Lower leg skin (tissue), 4 donors: ENCODE results near the gene RUFY1. TPM values are rescaled to one million over a fixed set of nuclear protein-coding genes. Genes with fewer than 3 reads are reported as not detected.
"Not testable (repeated sequence)": the region's sequence is repeated elsewhere in the genome, so short reads cannot be mapped to it uniquely, and the experiment has no call there.

Source experiments
- DNase-seq, 2 donors: peaks; one replicate each; pipeline ENCODE4 v3.0.0-alpha.2; 2019; ENCODE audit warnings: low spot score in 2 of 2
- H3K4me3 ChIP-seq: fragments of 200-600 bp; sonication (generic); 2 replicates; pipeline ENCODE4 v1.5.1; 2017; ENCODE audit warnings: mild to moderate bottlenecking, low read depth; ENCODE audit not compliant: poor library complexity, severe bottlenecking
- POLR2A ChIP-seq, 2 donors: fragments of 450-650 bp; IDR thresholded peaks; one replicate each; pipeline ENCODE4 v1.6.1; 2016 to 2017; ENCODE audit warnings: antibody characterized with exemption in 2 of 2, mild to moderate bottlenecking in 1 of 2, moderate library complexity in 1 of 2
- WGBS, 2 donors: methylation state at CpG; one replicate each; pipeline ENCODE4 v1.1.5; 2018; 5-methylcytosine and 5-hydroxymethylcytosine counted together
- intact Hi-C: fragments of 100-400 bp; cut with DNase I; formaldehyde crosslinking; loops from one replicate; pipeline ENCODE4 v1.15.0; 2023; ENCODE audit warnings: low total_unique reads
- total RNA-seq, 4 donors: library from RNA; depleted of rRNA; stranded (reverse); fragments of >200 nt; gene quantifications; one replicate each; pipeline ENCODE4 v1.1.0, GENCODE V29; 2016
- TF ChIP-seq, protein P1 (sequence below), 3 donors: fragments of 450-650 bp; IDR thresholded peaks; one replicate each; pipeline ENCODE4 v1.5.1; 2016; ENCODE audit warnings: antibody characterized with exemption in 3 of 3, mild to moderate bottlenecking in 3 of 3, moderate library complexity in 2 of 3

RUFY1 gene
- total RNA-seq, 4 donors from 2014 or later = 36.4 to 76.1 (median 54.9) TPM

DNA sequence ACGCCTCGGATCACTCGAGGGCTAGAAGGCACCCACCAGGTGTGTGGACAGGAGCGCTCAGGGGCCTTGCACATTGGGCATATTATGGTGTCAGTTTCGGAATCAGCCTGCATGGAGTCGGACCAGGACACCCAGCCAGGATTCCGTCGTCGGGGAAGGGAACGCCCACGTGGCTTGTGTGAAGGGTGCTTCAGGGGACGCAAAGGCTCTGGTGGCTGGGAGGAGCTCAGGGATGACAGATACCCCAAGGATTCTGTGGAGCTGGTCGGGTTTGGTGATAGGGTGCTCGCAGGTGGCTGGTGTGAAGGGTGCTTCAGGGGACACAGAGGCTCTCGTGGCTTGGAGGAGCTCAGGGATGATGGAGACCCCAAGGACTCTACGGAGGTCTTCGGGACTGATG is 92.3 kb downstream of the RUFY1 start:
- DNase-seq, intact Hi-C loops, H3K4me3 ChIP-seq: not testable (repeated sequence)
- WGBS, 2 donors = 82 to 87% methylated on average over 13 to 16 of the region's 17 CpGs

DNA sequence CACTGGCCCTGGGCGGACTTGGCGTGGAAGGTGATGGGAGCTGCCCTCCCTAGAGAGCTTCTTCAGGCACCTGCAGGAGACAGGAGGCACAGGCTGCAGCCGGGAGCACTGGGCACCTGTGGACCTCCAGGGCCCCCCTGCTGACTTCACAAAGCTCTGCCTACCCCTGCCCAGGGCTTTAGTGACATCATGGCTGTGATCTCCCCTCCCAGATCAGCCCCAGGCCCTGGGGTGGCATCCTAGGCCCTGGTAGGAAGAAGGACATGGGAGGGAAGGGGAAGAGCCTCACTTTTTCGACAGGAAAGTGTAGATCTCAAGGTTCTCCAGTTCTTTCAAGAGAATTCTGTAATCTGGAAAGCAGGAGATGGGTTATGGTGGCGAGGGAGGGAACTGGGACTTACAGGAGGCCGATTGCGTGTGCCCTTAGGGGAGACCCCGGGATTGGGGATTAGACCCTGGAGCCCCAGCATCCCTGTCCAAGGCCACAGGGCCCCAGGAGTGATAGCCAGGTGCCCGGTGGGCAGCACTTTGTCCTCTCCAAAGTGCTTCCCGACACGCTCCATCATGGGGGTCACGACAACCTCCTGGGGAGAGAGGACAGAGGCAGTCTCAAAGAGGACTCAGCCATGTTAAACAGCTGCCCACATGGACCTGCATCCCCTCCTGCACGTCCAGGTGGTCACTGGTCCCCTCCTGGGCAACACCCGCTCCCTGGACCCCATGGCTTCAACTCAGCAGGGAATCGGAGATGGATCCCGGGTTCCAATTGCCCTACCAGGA is 93.0 kb downstream of the RUFY1 start:
- DNase-seq, H3K4me3 ChIP-seq, intact Hi-C loops: not testable (repeated sequence)
- WGBS, 2 donors = 85 to 89% methylated on average over 16 of the region's 16 CpGs

DNA sequence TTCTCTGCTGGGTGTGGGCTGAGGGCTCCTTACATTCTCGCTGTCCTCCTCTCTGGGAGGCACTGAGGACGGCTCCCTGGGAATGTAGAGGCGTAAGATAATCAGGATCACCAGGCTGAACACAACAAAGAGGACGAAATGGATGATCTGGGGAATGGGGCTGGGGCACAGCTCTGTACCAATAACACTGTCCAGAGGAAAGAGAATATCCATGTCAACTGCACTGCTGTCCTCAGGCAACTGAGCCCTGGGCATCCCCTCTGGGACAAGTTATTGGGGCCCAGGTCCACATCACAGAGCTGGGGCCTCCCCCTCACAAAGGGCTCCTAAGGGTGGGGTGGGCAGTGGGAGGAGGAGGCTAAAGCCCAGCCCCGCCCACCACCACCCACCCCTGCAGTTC is 94.4 kb downstream of the RUFY1 start:
- intact Hi-C loops, DNase-seq, H3K4me3 ChIP-seq: not testable (repeated sequence)
- 79 to 91% methylated on average over 4 to 5 of the region's 5 CpGs for WGBS, 2 donors

DNA sequence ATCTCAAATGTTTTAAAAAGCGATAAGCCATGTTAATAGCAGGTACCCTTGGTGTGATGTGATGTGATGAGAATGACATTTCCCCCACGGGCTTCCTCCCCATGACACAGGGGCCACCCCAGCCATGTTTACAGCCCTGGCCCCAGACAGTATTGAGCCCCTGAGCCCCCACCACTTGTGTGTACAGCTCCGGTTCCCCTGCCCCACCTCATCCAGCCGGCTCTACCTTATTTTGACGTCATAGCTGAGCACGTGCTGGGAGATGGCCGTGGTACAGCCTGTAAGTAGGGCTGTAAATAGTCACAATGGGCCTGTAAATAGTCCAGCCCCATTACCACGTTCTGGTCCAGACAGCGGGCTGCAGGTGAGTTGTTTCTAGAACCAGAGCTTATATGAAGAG is 98.1 kb downstream of the RUFY1 start:
- intact Hi-C loops = no loop called here
- no peak overlapping the region for H3K4me3 ChIP-seq
- no peak for DNase-seq
- WGBS, 2 donors = 89 to 90% methylated on average over 9 of the region's 9 CpGs
- TF ChIP-seq, protein P1, sequence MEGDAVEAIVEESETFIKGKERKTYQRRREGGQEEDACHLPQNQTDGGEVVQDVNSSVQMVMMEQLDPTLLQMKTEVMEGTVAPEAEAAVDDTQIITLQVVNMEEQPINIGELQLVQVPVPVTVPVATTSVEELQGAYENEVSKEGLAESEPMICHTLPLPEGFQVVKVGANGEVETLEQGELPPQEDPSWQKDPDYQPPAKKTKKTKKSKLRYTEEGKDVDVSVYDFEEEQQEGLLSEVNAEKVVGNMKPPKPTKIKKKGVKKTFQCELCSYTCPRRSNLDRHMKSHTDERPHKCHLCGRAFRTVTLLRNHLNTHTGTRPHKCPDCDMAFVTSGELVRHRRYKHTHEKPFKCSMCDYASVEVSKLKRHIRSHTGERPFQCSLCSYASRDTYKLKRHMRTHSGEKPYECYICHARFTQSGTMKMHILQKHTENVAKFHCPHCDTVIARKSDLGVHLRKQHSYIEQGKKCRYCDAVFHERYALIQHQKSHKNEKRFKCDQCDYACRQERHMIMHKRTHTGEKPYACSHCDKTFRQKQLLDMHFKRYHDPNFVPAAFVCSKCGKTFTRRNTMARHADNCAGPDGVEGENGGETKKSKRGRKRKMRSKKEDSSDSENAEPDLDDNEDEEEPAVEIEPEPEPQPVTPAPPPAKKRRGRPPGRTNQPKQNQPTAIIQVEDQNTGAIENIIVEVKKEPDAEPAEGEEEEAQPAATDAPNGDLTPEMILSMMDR (IDR thresholded peaks at IDR 0.05) = no peak
- TF ChIP-seq POLR2A (IDR thresholded peaks at IDR 0.05) = no peak

DNA sequence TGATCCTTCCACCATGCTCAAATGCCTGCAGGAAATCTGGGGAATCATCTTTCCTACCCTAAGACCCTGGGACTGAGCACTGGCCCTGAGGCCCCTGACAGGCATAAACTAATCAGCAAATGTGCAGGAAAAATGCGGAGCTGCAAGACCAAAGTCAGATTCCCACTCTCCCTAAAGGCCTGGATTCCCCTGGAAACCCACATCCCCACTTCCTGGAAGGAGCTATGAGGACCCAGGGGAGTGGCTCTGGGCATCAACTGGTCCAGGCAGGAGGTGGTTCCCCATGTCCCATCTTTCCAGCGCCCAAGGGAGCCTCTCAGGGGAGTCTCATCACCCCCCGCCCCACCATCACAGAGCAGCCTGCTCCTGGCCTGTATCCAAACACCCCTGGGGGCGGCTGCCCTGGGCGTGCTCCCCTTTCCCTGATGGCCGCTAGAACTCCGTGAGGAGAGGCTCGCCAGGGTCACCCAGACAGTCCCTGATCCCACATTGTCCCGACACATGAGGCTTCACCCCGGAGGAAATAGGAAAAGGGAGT is 98.9 kb downstream of the RUFY1 start:
- DNase-seq, intact Hi-C loops, H3K4me3 ChIP-seq: not testable (repeated sequence)
- 71 to 72% methylated on average over 9 to 10 of the region's 10 CpGs for WGBS, 2 donors

DNA sequence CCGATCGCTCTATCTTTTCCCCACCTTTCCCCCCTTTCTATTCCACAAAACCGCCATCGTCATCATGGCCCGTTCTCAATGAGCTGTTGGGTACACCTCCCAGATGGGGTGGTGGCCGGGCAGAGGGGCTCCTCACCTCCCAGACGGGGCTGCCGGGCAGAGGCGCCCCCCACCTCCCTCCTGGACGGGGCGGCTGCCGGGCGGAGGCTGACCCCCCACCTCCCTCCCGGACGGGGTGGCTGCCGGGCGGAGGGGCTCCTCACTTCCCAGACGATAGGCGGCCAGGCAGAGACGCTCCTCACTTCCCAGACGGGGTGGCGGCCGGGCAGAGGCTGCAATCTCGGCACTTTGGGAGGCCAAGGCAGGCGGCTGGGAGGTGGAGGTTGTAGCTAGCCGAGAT is 99.9 kb downstream of the RUFY1 start:
- 90 to 92% methylated on average over 15 to 24 of the region's 26 CpGs for WGBS, 2 donors
- DNase-seq, intact Hi-C loops, H3K4me3 ChIP-seq: not testable (repeated sequence)

DNA sequence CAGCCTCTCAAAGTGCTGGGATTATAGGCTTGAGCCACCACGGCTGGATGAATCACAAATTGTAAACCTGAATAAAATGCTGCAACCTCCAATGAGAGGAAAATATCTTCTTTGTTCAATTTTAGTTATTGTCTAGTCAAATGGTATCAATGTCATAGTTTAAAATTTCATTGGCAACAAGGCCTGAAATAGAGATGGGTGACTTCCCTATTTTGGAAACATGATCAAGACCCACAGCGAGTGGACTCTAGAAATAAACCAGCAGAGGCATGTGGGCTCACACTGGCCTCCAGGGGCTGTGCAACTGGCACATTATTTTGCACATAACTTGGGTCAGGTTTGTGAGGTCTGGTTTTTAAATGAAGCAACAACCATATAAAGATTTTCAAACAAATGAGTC is 102.8 kb downstream of the RUFY1 start:
- WGBS, 2 donors = 74 to 83% methylated on average over 2 of the region's 2 CpGs
- intact Hi-C loops, H3K4me3 ChIP-seq, DNase-seq: not testable (repeated sequence)

DNA sequence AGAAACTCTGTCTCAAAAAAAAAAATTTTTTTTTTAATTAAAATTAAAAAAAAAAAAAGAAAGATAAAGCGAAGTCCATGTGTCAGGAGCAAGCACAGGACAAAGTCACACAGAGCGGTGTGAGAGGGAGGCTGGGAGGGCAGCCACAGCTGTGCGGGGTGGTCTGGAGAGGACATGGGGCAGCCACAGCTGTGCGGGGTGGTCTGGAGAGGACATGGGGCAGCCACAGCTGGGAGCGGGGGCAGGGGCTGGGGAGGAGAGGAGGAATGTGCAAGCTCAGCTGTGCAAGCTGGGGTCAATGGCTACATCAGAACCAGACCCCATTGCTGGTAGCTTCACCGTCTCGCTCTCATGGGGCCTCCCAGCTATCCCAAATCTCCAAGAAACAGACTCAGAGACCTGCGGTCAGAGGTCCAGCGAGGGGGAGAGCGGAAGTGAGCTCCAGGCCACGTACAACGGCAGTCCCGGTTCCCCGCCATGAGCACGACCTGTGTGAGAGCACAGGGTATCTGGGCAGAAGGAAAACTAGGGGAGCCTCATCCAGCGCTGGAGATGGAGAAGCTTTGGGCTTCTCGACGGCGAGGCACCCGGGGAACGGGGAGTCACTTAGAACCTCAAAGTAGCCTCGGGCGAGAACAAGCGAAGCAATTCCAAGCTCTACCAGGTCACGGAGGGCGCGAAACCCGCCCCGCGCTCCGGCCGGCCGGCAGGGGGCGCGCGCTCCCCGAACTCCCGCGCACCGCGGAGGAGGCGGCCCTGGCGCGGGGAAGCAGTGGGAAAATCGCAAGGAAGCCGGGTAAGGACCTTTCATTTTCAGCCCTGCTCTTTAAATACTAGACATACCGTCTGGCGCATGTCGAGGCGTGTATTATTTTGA is 107.2 kb downstream of the RUFY1 start:
- intact Hi-C loops, DNase-seq, H3K4me3 ChIP-seq: not testable (repeated sequence)
- 86 to 94% methylated on average over 3 of the region's 50 CpGs for WGBS, 2 donors

DNA sequence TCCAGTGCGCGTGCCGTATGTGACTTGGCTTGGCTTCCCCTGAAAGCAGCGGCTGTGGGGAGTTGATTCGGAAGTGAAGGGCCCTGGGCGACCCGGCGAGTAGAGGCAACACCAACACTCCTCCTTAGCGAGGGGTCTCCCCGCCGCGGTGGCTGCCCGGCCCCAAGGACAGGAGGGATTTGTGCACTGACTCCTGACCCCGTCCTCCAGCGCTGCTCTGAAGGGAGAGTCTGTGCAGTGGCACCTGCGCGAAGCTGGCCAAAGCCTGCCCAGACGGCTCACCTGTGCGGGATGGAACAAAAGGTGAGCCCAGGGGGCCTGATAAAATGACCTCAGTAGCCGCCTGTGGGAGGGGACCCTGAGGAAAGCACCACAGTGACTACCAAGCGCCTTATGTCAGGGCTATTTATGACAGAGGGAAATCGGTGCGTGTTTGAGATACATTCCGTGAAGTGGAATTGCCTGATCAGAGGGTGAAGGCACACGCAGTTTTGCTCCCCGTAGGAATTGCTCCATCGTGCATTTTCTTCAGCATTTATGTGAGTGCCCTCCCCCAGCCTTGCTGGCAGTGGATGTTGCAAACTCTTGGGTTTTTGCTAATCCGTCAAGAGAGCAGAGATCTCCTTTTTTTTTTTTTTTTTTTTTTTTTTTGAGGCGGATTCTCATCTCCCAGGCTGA is 108.0 kb downstream of the RUFY1 start:
- DNase-seq, H3K4me3 ChIP-seq, intact Hi-C loops: not testable (repeated sequence)
- WGBS, 2 donors = 3 to 7% methylated on average over 10 of the region's 29 CpGs

Other genes with a start within 250 kb of the RUFY1 start
- gene ADAMTS2, start 205.1 kb upstream of the RUFY1 start, total RNA-seq = 10 to 100 TPM in 1 of 4 donors, 1 to 10 TPM in 3; 2.3 to 10.6 (median 3.0) TPM
- gene HNRNPH1, start 73.1 kb downstream of the RUFY1 start, total RNA-seq = 100 to 1,000 TPM; 182 to 474 (median 317) TPM
- not detected for gene CBY3, start 130.5 kb downstream of the RUFY1 start, total RNA-seq
- gene CANX, start 148.4 kb downstream of the RUFY1 start, total RNA-seq = 100 to 1,000 TPM; 183 to 307 (median 253) TPM
- gene MAML1, start 182.3 kb downstream of the RUFY1 start, total RNA-seq = 10 to 100 TPM; 25.5 to 46.8 (median 31.5) TPM
- 10 to 100 TPM in 2 of 4 donors, 1 to 10 TPM in 2; 3.5 to 14.8 (median 9.6) TPM for gene LTC4S, start 243.4 kb downstream of the RUFY1 start, total RNA-seq